22Rv1 (cell line): ENCODE data around the gene EIF3K.

Source experiments
- H3K27ac ChIP-seq: fragments of 450-650 bp; 2 replicates; pipeline ENCODE4 v1.5.1; 2017
- CTCF ChIP-seq: fragments of 450-650 bp; IDR thresholded peaks from 2 replicates; pipeline ENCODE4 v1.5.1; 2017; ENCODE audit warnings: mild to moderate bottlenecking
- ZFX ChIP-seq: fragments of 450-650 bp; IDR thresholded peaks from 2 replicates; pipeline ENCODE4 v1.6.1; 2017; ENCODE audit warnings: antibody characterized with exemption, borderline replicate concordance

The EIF3K gene

DNA sequence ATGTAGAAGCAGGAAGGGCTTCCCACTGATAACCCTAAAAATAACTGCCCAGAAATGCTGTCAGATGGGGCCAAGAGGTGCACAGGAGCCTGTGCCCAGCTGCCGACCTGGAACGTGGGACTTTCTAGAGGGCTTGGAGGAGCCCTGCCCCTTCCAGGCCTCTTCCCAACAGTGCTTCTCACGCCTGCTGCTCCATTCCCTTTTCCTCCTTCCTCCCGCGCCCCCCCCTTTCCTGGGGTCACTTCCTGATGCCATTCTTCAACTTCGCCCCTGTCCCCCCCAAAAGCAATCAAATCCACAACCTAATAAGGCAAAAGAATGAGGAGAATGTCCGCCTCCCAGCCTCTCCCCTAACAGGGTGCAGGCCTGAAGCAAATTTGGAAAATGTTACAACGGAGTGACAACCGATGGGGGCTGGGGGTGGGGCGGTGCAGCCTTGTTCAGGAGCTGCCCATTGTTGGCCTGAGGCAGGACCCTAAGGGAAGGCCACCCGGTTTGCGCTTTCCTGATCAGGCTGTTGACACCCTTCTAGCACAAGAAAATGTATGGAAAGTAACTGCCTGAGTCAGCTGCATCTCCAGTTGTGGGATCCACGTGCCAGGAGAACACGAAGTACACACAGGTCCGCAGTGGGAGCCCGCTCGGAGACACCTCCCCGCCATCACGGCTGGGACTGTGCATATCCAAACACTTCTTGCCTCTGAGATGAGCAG is 47.1 kb downstream of the EIF3K start:
- peak overlapping the region; percentile 33; the same call in 1 of the 2 replicates for H3K27ac ChIP-seq
- TF ChIP-seq CTCF (no peak), ZFX (no peak)

GRCh38 chr19:38666663-38667511 is 47.9 kb downstream of the EIF3K start:
- peak overlapping the region; percentile 33 for H3K27ac ChIP-seq
- TF ChIP-seq ZFX: no peak

GRCh38 chr19:38667661-38668171 is 48.7 kb downstream of the EIF3K start:
- H3K27ac ChIP-seq: peak overlapping the region; percentile 33
- no peak for TF ChIP-seq CTCF
- TF ChIP-seq ZFX: no peak

DNA sequence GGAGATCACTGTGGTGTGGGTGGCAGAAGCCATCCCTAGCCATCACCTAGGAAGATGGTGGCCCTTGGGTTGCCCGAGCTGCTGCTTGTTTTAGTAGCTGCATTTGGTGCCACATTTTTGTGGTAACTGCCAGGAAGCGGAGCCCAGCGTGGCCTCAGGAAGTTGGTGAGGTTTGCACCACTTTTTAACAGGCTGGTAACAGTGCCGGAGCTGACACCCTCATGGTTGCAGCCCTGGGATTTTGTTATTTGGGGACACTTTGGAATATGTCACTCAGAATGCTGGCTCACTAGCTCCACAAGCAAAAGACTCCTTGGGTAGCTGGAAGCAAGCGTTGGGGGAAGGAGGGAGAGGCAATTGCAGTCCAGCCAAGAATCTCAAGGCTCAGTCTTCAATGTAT is 50.6 kb downstream of the EIF3K start:
- TF ChIP-seq CTCF (no peak), ZFX (no peak)
- H3K27ac ChIP-seq: no peak overlapping the region; the same call in 1 of the 2 replicates

DNA sequence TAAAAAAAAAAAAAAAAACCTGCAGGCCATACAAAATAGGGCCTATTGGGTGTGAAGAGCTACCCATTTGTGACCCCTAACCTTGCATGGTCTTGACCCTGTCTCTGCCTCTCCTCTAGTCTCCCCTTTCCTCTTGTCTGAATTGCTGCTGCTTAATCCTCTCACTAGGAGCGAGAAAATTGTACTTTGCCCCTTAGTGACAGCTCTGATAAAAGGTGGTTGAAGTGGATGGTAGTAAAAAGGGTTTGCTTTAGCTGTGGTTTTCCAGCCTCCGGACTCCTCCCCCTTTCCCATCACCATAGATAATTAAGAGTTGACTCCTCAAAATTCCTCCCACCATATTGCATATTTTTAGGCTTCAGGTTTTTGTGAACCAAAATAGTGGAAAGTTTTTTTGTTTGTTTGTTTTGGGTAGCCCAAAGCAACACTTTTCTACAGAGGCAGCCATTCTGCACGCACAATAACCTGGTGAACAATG is 52.0 kb downstream of the EIF3K start:
- peak overlapping the region; percentile 58 for H3K27ac ChIP-seq
- TF ChIP-seq CTCF (no peak), ZFX (no peak)

DNA sequence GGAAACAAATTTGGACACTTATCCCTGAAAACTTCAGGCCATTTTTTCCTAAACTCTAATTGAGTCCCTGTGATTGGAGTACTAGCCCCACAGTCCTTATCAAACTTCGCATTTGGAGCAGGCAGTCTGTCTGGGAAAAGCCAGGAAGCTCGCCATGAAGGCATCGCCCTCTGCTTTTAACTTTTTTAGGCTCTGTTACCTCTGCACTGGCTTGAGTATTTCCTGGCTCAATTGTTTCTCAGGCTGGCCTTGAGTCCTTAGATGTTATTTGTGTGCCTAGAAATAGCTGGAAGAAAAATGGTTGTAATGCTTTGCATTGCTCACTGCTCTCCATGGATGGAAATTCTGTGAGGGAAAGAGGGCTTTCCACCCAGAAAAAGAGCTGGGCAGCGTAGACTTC is 52.7 kb downstream of the EIF3K start:
- H3K27ac ChIP-seq: peak overlapping the region; percentile 58
- TF ChIP-seq CTCF: no peak
- TF ChIP-seq ZFX: no peak

- no peak overlapping the region for H3K27ac ChIP-seq
These were observed 54.0 kb downstream of the EIF3K start for GRCh38 chr19:38673030-38673429.

More at GRCh38 chr19:38673030-38673429, 54.0 kb downstream of the EIF3K start:
- TF ChIP-seq CTCF (no peak), ZFX (no peak)
